GM12892 (cell line): ENCODE data around the gene DIO1.

Experiments
- POLR2A ChIP-seq: IDR thresholded peaks from 2 replicates; pipeline ENCODE4 v1.6.1; 2011; ENCODE audit warnings: low read depth, low read length, control low read depth
- TAF1 ChIP-seq: IDR thresholded peaks from 2 replicates; pipeline ENCODE4 v1.6.1; 2011; ENCODE audit warnings: low read depth, mild to moderate bottlenecking, control low read depth, low read length, borderline replicate concordance

DNA sequence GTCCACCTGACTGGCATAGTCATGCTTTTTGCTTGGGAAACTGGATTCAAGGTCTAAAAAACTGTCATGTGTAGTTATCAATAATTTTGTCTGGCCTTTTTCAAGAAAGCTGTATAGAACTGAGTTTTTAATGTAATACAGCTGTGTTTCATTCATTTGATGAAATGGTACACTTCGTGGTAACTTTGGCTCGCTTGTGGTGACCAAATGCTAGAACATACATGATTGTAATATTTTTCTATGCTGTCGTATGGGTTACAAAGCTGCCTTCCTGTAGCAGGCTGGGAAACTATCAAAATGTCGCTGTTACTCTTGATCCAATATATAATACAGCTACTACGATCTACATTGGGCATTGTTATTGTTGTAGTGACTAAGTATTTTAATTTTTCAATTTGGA lies 54.3 kb downstream of the DIO1 start:
- no peak for TF ChIP-seq POLR2A
- TF ChIP-seq TAF1: no peak
